Testis (tissue), 3 donors: ENCODE results near the gene CREBBP. TPM values are rescaled to one million over a fixed set of nuclear protein-coding genes. Genes with fewer than 3 reads are reported as not detected.

Source experiments
- DNase-seq: peaks from one replicate; pipeline ENCODE4 v3.0.0-alpha.2; 2019
- H3K27ac ChIP-seq, 2 donors: fragments of 200-600 bp; sonication (generic); one replicate each; pipeline ENCODE4 v1.5.1; 2019
- H3K27me3 ChIP-seq: fragments of 200-600 bp; sonication (generic); one replicate; pipeline ENCODE4 v1.5.1; 2019
- H3K36me3 ChIP-seq: fragments of 200-600 bp; sonication (generic); one replicate; pipeline ENCODE4 v1.5.1; 2017; ENCODE audit warnings: low read depth; ENCODE audit errors: missing control alignments
- H3K4me1 ChIP-seq: fragments of 200-600 bp; sonication (generic); one replicate; pipeline ENCODE4 v1.5.1; 2019
- H3K4me3 ChIP-seq, 2 donors: fragments of 200-600 bp; sonication (generic); one replicate each; pipeline ENCODE4 v1.5.1; 2017 to 2019
- H3K9me3 ChIP-seq: fragments of 200-600 bp; sonication (generic); one replicate; pipeline ENCODE4 v1.5.1; 2017
- CTCF ChIP-seq, 3 experiments: fragments of 450-650 bp in 2 of 3; fragments of 200-600 bp in 1 of 3; sonication (generic) in 1 of 3; IDR thresholded peaks; one replicate each; pipeline ENCODE4 v1.5.1; 2016 to 2019; ENCODE audit warnings: antibody characterized with exemption in 3 of 3, mild to moderate bottlenecking in 2 of 3, moderate library complexity in 1 of 3
- POLR2A ChIP-seq: fragments of 450-650 bp; IDR thresholded peaks from one replicate; pipeline ENCODE4 v1.6.1; 2017; ENCODE audit warnings: antibody characterized with exemption, mild to moderate bottlenecking, moderate library complexity
- WGBS, 2 donors: methylation state at CpG; one replicate each; pipeline ENCODE4 v1.1.5; 2018; 5-methylcytosine and 5-hydroxymethylcytosine counted together
- intact Hi-C: fragments of 100-400 bp; cut with DNase I; formaldehyde crosslinking; loops from one replicate; pipeline ENCODE4 v1.15.1; 2023; ENCODE audit warnings: low total_unique reads
- polyA plus RNA-seq: library from polyadenylated mRNA; stranded (reverse); fragments of 350-450 nt; fragmentation: Illumina TruSeq; extraction: RNeasy Lipid Tissue Mini Kit (QIAGEN cat#74804); gene quantifications from one replicate; pipeline ENCODE4 v1.2.3, GENCODE V29; 2014; ENCODE audit warnings: low read depth, low replicate concordance; ENCODE audit not compliant: insufficient read depth
- total RNA-seq, 2 donors: library from RNA; depleted of rRNA; stranded (reverse); fragments of >200 nt; gene quantifications; one replicate each; pipeline ENCODE4 v1.2.3, GENCODE V29; 2016

Gene CREBBP
- total and polyA plus RNA-seq, 3 donors from 2014 or later: 86.0 to 185 (median 141) TPM

GRCh38 chr16:3754081-3754703 lies 126.3 kb downstream of the CREBBP start:
- no peak for DNase-seq
- Histone ChIP-seq H3K4me3 (no peak overlapping the region), H3K9me3 (no peaks in the 10 kb centered on the region), H3K27me3 (no peaks in the 10 kb centered on the region), H3K36me3 (no peaks in the 10 kb centered on the region), H3K27ac (no peak overlapping the region), H3K4me1 (no peaks in the 10 kb centered on the region)
- no peak for TF ChIP-seq CTCF (IDR thresholded peaks at IDR 0.05)
- no peak for TF ChIP-seq POLR2A
- intact Hi-C loops: no loop called here
- WGBS, 2 donors: 86 to 90% methylated on average over 4 of the region's 4 CpGs

- no peaks in the 10 kb centered on the region for H3K4me1 ChIP-seq
- no peak for DNase-seq
- H3K4me3 ChIP-seq: no peak overlapping the region
- WGBS, 2 donors: 98% methylated on average over 14 to 15 of the region's 15 CpGs
- no peak for TF ChIP-seq CTCF (IDR thresholded peaks at IDR 0.05)
- no peak for TF ChIP-seq POLR2A
- H3K27ac ChIP-seq: no peak overlapping the region
- no peaks in the 10 kb centered on the region for H3K9me3 ChIP-seq
- intact Hi-C loops: no loop called here
- no peaks in the 10 kb centered on the region for H3K36me3 ChIP-seq
- H3K27me3 ChIP-seq: no peaks in the 10 kb centered on the region
Observed at GRCh38 chr16:3752984-3753383, 127.5 kb downstream of the CREBBP start.

- Histone ChIP-seq H3K4me1 (no peaks in the 10 kb centered on the region), H3K27me3 (no peaks in the 10 kb centered on the region), H3K27ac (no peak overlapping the region), H3K36me3 (no peaks in the 10 kb centered on the region), H3K9me3 (no peaks in the 10 kb centered on the region), H3K4me3 (no peak overlapping the region)
- 94 to 97% methylated on average over 8 of the region's 8 CpGs for WGBS, 2 donors
- TF ChIP-seq POLR2A (no peak), CTCF (IDR thresholded peaks at IDR 0.05) (no peak)
- DNase-seq: no peak
- intact Hi-C loops: no loop called here
Observed at GRCh38 chr16:3751878-3752277, 128.6 kb downstream of the CREBBP start.

GRCh38 chr16:3748307-3748706 lies 132.2 kb downstream of the CREBBP start:
- Histone ChIP-seq H3K27me3 (no peaks in the 10 kb centered on the region), H3K36me3 (no peaks in the 10 kb centered on the region), H3K4me1 (no peaks in the 10 kb centered on the region), H3K9me3 (no peaks in the 10 kb centered on the region), H3K4me3 (no peak overlapping the region), H3K27ac (no peak overlapping the region)
- DNase-seq: no peak
- TF ChIP-seq CTCF (IDR thresholded peaks at IDR 0.05) (no peak), POLR2A (no peak)
- intact Hi-C loops: no loop called here
- WGBS, 2 donors: 76 to 77% methylated on average over 5 of the region's 5 CpGs

GRCh38 chr16:3745751-3746355 lies 134.7 kb downstream of the CREBBP start:
- intact Hi-C loops: no loop called here
- WGBS, 2 donors: 82 to 84% methylated on average over 13 of the region's 13 CpGs
- Histone ChIP-seq H3K27me3 (no peaks in the 10 kb centered on the region), H3K27ac (no peak overlapping the region), H3K36me3 (no peaks in the 10 kb centered on the region), H3K4me3 (no peak overlapping the region), H3K4me1 (no peaks in the 10 kb centered on the region), H3K9me3 (no peaks in the 10 kb centered on the region)
- TF ChIP-seq CTCF (IDR thresholded peaks at IDR 0.05) (no peak), POLR2A (no peak)
- no peak for DNase-seq
